HG03575 (cell line): Measurements from ENCODE around the gene IRF1.

Experiments
- ATAC-seq: cut with Tn5 transposase; IDR thresholded peaks from one replicate; pipeline ENCODE4 v1.9.1; 2021; ENCODE audit not compliant: unreplicated experiment, insufficient number of reproducible peaks, low FRiP score; ENCODE audit errors: extremely low read depth

IRF1 gene

DNA sequence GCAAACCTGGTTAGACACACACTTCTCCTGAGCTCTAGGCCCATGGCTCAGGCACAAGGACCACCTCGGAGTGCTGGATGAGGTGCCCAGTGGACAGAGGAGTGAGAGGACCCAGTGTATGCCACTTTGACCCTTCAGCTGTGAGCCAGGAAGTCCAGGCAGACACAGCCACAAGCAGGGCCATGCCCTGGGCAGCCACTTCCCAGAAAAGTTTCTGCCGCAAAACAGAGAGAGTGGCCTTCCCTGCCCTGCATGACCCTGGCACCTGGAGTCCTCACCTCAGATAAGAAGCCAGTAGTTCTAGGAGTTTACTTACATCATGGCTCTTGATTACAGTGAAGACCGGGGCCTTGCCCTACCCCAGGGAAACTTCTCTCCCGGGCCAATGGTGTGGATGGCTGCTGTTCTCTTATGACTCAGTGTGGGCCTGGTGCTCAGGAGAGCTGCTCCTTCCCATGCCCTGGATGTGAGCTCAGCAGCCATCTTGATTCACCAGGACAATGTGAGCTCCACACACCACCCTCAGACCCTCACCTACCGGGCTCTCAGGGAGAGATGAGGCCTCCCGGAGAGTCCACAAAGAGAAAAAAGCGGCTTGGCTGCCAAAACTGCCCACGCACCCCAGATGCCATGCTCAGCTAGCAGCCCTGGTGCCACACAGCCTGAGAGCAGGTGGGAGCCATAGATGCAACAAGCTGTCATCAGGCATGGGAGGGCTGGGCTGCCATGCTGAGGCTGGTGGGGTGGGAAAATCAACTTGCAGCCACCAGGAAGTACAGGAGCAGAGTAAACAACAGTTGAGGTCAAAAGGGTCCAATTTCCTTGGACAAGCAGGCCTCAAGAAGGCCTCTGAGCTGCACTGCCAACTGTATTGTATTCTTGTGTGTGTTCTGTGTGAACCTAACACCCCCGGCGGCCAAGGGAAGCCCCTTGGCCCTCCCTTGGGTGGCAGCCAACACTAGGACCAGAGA lies 11.7 kb upstream of the IRF1 start:
- no peak for ATAC-seq

DNA sequence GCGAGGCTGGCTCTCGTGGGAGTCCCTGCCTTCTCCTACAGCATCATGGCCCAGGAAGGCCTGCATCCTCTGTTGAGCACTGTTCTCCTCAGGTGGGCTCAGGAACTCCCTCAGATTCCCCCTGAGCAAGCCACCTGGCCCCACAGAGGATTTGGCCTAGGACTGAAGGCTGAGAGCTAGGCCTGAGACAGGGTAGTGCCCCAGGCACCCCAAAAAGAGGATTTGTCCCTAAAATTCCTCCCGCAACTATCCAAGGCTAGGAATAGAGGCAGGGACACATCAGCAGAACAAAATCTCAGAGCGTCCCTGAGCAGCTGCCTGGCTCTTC lies 11.0 kb upstream of the IRF1 start:
- ATAC-seq: no peak

DNA sequence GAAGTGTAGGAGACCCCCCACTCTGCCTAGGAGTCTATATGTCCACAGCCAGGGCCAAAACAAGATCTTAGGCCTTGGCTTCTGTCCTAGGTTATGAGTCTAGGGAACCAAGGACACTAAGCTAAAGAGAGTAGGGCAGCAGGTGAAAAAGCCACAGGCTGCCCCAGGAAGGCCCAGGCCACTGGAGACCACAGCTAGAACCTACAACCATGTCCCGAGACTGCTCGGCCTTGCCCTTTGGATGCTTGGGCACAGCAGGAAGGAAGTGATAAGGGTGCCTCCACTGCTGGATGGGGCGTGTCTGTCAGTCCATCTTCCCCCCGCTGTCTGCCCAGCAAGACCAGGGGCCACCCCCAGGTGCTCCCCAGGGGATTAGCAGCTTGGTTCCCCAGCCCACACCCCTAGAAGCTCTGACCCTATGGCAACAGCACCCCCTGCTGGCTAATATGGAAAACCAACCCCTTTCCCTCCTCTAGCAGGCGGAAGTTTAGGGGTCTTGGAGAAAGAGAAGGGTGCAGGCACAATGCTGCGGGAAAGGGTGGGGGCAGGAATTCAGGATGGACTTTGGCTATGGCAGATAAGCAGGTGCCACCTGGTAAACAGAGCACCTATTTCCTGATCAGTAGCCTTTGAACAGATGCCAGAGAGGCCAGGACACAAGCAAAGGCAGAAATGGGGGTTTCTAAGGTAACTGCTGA lies 10.5 kb upstream of the IRF1 start:
- ATAC-seq: no peak

DNA sequence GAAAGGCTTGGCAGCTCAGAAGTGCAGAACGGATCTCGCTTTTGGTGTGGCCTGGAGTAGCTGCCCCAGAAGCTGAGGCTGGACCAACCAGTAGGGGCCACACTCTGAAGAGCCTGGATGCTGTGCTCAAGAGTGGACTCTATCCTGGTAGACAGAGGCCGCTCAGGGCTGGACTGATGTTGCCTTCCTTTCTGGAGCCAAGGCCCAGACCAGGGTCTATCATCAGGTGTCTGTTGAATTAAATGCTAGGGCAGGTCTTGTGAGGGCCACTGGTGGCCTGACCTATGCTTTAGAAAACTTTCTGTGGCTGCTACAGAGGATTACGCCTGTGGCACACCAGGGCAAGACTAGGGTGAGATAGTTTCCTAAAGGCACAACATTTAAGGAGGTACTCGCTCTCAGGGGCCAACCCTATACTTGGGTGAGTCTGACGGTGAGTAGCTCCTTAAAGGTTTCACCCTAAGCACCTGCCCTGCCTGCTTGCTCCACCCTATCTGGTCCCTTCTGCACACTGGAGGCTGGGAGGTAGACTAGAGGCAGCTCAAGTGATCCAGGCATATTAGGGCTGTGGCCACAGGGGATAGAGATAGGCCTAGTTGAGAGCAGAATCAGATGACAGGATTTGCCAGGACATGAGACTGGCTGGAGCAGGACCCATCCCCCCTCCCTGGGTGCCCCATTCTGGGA lies 9.8 kb upstream of the IRF1 start:
- no peak for ATAC-seq

DNA sequence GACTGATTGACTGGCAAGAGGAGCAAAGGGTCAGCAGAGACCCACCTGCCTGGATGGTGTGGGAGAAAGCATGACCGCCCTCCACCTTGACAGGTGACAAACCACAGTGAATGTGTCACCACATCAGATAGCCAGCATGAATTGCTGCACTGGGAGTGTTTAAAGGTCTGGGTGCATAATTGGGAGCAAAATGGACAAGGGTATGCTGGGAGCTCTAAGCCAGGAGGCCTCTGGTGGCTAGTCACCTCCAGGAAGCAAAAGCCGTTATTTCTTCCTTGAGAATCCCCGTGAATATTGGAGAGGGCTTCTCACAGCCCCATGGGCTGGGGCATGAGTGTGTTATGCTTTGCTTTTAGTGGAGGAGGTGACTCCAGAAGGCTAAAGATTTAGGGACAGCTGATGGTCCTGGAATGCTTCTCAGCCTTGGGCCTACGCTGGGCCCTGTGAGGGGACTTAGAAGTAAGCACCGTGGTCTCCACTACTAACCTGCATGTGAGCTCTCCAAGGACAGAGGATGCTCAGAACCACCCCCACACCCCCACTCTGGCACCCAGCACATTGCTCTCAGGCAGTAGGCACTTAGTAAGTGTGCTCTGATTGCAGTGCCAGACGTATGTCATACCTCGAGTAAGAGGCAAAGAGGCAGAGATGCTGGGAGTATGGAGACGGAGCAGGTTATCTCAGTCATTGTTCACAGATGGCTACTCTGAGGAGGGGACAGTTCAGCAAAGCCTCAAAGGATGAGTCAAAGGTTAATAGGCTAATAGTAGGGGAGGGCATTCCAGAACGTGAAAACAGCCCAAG lies 9.1 kb upstream of the IRF1 start:
- no peak for ATAC-seq

DNA sequence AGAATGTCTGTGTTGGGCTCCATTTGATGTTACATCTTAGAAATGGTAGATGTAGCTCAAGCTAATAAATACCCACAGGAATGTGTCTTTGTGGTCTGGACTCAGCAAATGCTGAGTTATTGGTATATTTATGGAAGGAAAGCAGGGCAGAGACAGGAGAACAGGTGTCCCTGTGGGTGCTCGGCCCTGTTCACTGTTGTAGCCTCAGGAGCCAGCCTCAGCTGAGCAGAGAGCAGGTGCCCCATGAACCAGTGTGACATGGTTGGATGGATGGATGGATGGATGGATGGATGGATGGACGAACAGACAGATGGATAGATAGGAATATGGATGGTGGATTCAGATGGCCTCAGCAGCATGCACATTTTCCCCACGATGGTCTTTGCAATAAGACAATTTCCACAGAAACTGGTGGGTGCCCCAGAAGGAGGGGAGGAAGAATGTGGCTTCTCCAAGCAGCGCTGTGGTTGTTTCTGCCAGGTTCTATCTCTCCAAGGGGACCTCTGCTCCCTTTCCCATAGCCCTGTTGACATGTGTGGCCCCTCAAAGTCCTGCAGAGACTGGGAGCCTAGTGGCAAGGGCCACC lies 8.2 kb upstream of the IRF1 start:
- no peak for ATAC-seq

DNA sequence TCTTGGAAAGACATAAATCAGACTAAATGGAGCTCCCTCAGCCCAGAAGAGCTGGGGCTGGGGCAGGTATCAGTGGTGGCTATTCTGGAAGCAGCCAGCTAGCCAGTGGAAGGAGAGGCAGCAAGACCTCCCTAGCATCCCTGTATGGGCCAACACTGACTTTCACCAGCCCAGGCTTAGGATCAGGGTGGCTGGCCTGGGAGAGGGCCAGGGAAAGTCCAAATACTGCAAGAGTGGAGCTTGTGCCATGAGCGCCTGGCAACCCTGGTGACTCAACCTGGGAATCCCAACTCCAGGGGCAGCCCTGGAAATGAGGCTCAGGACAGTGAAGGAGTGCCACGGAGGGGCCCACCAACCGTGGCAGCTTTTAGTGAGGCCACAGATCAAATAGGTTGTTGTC lies 7.6 kb upstream of the IRF1 start:
- ATAC-seq: no peak

DNA sequence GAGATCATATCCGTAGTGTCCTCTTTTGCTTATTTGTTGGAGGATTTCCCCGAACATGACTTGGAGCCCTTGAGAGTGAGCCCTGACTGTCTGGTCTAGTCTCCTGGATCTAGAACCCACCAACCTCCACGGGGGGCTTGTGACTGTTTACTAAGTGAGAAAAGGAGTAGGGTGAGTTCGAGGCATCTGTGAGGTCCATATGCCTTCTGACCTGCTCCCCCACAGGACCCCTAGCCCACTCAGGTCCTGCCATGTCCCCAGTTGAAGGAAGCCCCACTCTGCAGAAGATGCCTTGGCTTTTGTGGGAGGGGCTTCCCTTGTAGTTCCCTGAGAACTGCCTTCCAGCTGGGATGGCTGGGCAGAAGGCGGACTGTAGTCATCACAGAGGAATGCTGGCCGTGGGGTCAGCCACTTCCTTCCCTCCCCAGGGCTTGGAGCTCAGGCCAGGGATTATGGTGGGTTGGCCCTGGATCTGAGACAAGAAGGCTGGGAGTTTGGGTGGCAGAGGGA lies 7.0 kb upstream of the IRF1 start:
- ATAC-seq: no peak

DNA sequence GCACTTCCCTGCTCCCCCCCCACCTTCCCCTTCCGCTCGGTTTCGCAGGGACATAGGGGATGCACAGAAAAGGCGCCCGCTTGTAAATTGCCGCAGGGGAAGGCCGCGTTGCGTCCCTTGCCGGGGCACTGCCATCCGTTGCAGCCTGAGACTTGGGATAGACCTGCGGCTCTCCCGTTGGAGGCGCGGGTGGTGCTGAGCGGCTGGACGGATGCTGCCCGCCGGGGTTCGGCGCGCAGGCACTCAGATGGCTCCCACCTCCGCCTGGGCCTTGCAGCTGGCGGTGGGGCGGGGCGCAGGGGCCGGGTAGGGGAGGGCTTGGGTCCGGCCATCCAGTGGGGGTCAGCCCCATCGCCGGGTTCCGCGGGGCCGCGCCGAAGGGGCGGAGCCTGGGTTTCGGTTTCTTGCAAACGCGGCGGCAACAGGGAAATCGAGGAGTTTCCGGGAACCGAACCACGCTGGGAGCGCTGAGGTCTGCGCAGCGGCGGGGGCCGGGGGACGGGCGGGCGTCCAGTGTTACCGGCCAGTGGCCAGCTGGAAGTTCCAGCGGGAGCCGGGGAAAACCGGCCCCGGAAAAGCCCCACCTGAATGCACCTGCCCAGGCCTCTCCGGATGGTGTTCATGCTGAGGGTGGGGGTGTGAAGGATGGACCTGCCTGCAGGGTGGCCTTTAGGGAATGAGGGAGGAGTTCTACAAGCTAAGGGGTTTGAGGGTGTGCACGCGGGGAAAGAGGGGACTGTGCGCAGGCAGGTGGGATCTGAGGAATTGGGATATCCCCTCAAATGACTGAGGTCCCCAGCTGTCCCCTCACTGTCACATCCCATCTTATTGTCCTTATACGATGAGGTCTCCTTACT lies 6.3 kb upstream of the IRF1 start:
- no peak for ATAC-seq

DNA sequence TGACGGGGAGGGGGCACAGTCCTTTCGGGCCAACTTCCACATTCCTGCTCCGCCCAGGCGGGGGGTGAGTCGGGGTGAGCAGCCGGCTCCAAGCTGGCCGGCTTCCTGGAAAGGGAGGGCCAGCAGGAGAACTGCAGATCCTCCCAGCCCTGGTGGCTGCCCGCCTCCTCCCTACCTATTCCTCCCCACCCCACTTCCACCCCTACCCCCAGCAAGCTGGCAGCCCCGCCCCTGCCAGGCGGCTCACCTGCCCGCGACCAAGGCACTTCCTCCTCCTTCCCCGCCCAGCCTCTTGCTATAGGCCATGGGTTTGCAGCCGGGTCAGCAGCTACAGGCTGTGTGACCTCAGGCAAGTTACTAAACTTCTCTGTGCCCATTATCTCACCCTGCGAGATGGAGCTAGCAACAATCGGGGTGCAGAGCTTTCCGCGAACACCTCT lies 5.6 kb upstream of the IRF1 start:
- no peak for ATAC-seq

DNA sequence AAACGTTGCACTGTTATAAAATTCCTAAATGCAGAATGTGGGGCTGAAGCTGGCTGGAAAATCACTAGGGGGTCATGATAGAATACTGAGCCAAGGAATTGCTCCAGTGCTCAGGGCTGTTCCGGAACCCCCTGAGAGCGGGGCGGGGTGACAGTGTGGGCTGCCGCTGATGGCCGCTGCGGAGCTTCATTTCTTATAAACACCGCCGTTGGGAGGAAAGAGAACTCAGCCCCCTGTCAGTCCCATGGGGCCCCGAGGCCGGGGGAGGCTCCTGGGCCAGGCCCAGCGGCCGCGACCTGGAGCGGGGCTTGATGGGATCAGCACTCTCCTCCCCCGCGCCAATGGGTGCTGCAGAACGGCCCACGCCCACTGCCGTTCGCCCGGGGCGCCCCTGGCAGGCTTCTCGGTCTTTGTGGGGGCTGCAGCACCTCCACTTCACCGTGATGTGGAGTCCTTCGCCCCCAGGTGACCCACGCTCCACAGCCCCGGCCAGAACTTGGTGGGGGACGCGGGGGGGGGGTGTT lies 5.2 kb upstream of the IRF1 start:
- ATAC-seq: no peak

DNA sequence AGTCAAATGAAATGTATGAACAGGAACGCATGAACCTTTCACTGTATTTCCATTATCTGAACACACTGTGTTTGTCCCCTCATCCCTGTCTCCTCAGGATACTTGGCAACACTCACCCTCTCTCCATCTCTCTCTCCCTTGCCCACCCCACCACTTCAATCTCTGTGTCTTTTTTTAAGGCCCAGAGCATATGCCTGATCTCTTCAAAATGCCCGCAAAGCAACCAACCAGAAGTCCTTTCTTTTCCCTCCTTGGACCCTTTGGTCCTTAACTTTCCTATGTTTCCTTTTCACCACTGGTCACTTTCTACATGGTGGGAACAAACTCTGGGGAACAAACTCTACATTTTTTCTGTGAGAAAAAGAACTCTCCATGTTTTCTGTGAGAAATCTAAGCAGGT lies 3.2 kb upstream of the IRF1 start:
- no peak for ATAC-seq

DNA sequence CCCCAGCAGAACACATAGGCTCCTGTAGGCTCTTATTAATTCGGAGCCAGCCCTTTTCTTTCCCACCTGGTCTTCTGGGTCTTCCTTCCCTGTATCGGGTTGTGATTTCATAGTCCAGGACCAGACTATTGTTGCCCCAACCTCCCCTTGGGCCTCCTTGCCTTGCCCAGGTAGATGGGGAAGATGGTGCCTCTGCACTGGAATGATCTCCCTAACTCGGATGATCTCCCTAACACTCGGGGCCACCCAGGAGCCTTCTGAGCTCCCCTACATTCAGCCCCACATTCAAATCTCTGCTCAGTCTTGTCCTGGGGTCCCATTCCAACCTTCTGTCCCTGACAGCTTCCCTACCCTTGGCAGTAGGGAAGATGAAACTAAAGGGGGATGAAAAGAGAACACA lies 2.7 kb upstream of the IRF1 start:
- no peak for ATAC-seq

DNA sequence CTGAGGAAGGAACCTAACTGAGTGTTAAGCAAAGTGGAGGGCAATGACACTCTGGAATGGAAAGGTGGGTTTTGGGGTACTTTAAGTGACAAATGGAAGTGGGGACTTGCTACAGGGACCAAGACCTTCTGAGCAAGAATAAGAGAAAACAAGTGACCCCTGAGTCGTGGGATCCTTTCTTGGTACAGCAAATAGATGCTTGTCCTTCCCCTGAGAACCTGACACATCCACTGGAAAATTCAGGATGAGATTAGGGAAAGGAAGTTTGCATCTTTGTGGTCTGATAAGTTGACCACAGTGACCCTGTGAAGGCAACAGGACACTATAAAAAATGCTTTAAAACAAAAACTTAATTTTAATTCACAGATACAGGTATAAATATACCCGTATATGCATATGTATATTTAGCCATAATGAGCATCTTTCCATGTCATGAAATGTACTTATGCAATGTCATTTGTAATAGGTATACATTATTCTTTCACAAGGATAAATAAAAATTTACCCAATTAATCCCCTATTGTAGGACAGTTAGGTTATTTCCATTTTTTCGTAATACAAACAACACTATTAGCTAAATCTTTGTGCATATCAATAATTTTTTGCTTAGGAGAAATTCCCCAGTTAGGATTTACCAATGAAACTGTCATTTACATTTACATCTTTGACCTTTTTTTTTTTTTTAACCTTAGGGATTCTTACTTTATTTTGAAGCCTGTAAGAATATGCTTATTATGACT lies 2.0 kb upstream of the IRF1 start:
- no peak for ATAC-seq

DNA sequence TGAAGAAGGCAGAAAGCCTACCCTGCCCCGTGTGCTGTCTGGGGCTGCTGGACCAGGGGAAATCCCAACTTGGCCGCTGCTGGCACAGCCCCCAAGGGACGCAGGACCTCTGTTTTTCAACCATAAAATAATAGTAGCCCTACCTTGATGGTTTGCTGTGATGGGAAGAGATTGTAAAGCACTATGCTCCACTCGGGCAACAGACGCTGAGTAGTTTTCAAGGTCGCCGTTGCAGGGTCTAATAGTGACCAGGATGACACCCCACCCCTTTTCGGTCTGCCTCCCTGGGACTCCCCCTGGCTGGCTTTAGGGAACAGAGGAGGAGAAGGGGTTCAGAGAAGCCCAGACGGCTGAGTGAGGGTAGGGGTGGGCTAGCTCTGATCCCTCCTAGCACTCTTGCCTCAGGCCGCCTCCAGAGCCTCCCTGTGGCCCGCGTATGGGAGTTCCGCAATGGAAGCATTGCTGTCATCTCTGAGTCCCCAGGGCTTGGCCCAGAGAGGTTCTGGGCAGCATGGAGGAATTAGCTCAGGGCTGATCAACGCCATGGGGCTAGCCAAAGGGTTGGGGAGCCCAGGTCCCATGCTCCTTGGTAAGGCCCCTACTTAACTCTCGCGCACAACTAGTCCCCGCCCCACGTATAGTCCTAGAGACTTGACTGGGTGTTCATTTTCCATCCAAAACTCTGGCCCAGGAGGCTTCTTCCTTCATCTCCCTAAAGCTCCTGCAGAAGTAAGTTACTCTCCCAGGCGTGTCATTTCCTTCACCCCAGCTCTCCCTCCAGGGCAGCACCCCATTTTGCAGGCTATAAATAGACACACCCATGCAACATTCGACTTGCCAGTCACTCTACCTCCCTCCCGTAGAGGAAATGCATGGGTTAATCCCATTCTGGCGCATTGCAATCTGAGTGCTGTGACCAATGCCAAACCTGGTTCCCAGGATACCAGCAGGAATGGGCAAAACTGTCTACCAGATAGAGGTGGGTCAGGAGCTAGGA lies 1.1 kb upstream of the IRF1 start:
- no peak for ATAC-seq
